ENCODE measurements around the gene RTN4RL1. TPM values are rescaled to one million over a fixed set of nuclear protein-coding genes. Genes with fewer than 3 reads are reported as not detected.

RTN4RL1 gene
- polyA plus RNA-seq, 2 donors: 0.89 to 2.0 TPM

GRCh38 chr17:2012499-2012898, 12.6 kb downstream of the RTN4RL1 start:
- no peaks in the 10 kb centered on the region for H3K9me3 ChIP-seq (ENCODE audit: control insufficient read depth in 2 of 2, insufficient read depth in 1 of 2, low read depth in 1 of 2, low read length in 1 of 2)
- no peak overlapping the region for H3K4me3 ChIP-seq (ENCODE audit: low read depth in 1 of 2, low read length in 2 of 2)
- peaks cover 3 to 11% of the 10 kb centered on the region in 2 donors for H3K4me1 ChIP-seq (ENCODE audit: control insufficient read depth in 2 of 2, insufficient read depth in 2 of 2, low read length in 1 of 2)
- peak overlapping the region; percentile 79 to 82 for H3K27ac ChIP-seq (ENCODE audit: low read depth in 2 of 2, low read length in 1 of 2)
- no peaks in the 10 kb centered on the region for H3K36me3 ChIP-seq (ENCODE audit: control insufficient read depth in 2 of 2, insufficient read depth in 2 of 2, low read length in 1 of 2)
- WGBS, 2 donors: 88 to 95% methylated on average over 4 of the region's 4 CpGs
- H3K27me3 ChIP-seq (ENCODE audit: control insufficient read depth in 1 of 2, insufficient read depth in 2 of 2, low read length in 2 of 2): no peaks in the 10 kb centered on the region

- peak overlapping the region; percentile 79 to 82 for H3K27ac ChIP-seq (ENCODE audit: low read depth in 2 of 2, low read length in 1 of 2)
- no peaks in the 10 kb centered on the region for H3K36me3 ChIP-seq (ENCODE audit: control insufficient read depth in 2 of 2, insufficient read depth in 2 of 2, low read length in 1 of 2)
- WGBS, 2 donors: 19 to 33% methylated on average over 24 of the region's 24 CpGs
- H3K9me3 ChIP-seq (ENCODE audit: control insufficient read depth in 2 of 2, insufficient read depth in 1 of 2, low read depth in 1 of 2, low read length in 1 of 2): no peaks in the 10 kb centered on the region
- H3K4me1 ChIP-seq (ENCODE audit: control insufficient read depth in 2 of 2, insufficient read depth in 2 of 2, low read length in 1 of 2): peaks cover 3 to 8% of the 10 kb centered on the region in 2 donors
- H3K27me3 ChIP-seq (ENCODE audit: control insufficient read depth in 1 of 2, insufficient read depth in 2 of 2, low read length in 2 of 2): no peaks in the 10 kb centered on the region
- H3K4me3 ChIP-seq (ENCODE audit: low read depth in 1 of 2, low read length in 2 of 2): no peak overlapping the region
These were observed 13.4 kb downstream of the RTN4RL1 start for GRCh38 chr17:2011411-2012371.

GRCh38 chr17:2009737-2010136, 15.4 kb downstream of the RTN4RL1 start:
- H3K9me3 ChIP-seq (ENCODE audit: control insufficient read depth in 2 of 2, insufficient read depth in 1 of 2, low read depth in 1 of 2, low read length in 1 of 2): no peaks in the 10 kb centered on the region
- H3K27me3 ChIP-seq (ENCODE audit: control insufficient read depth in 1 of 2, insufficient read depth in 2 of 2, low read length in 2 of 2): no peaks in the 10 kb centered on the region
- H3K27ac ChIP-seq (ENCODE audit: low read depth in 2 of 2, low read length in 1 of 2): no peak overlapping the region
- 94 to 95% methylated on average over 10 of the region's 10 CpGs for WGBS, 2 donors
- H3K36me3 ChIP-seq (ENCODE audit: control insufficient read depth in 2 of 2, insufficient read depth in 2 of 2, low read length in 1 of 2): no peaks in the 10 kb centered on the region
- H3K4me1 ChIP-seq (ENCODE audit: control insufficient read depth in 2 of 2, insufficient read depth in 2 of 2, low read length in 1 of 2): peaks cover 3 to 5% of the 10 kb centered on the region in 2 donors
- no peak overlapping the region for H3K4me3 ChIP-seq (ENCODE audit: low read depth in 1 of 2, low read length in 2 of 2)

GRCh38 chr17:2008332-2009126, 16.6 kb downstream of the RTN4RL1 start:
- no peak overlapping the region for H3K27ac ChIP-seq (ENCODE audit: low read depth in 2 of 2, low read length in 1 of 2)
- H3K4me3 ChIP-seq (ENCODE audit: low read depth in 1 of 2, low read length in 2 of 2): no peak overlapping the region
- no peaks in the 10 kb centered on the region for H3K27me3 ChIP-seq (ENCODE audit: control insufficient read depth in 1 of 2, insufficient read depth in 2 of 2, low read length in 2 of 2)
- no peaks in the 10 kb centered on the region for H3K9me3 ChIP-seq (ENCODE audit: control insufficient read depth in 2 of 2, insufficient read depth in 1 of 2, low read depth in 1 of 2, low read length in 1 of 2)
- peaks cover 0 to 5% of the 10 kb centered on the region in 2 donors for H3K4me1 ChIP-seq (ENCODE audit: control insufficient read depth in 2 of 2, insufficient read depth in 2 of 2, low read length in 1 of 2)
- 86 to 88% methylated on average over 15 of the region's 15 CpGs for WGBS, 2 donors
- no peaks in the 10 kb centered on the region for H3K36me3 ChIP-seq (ENCODE audit: control insufficient read depth in 2 of 2, insufficient read depth in 2 of 2, low read length in 1 of 2)

GRCh38 chr17:2004435-2004952, 20.6 kb downstream of the RTN4RL1 start:
- Histone ChIP-seq H3K9me3 (ENCODE audit: control insufficient read depth in 2 of 2, insufficient read depth in 1 of 2, low read depth in 1 of 2, low read length in 1 of 2) (no peaks in the 10 kb centered on the region), H3K4me3 (ENCODE audit: low read depth in 1 of 2, low read length in 2 of 2) (no peak overlapping the region), H3K27me3 (ENCODE audit: control insufficient read depth in 1 of 2, insufficient read depth in 2 of 2, low read length in 2 of 2) (peaks cover 0 to 3% of the 10 kb centered on the region in 2 donors), H3K36me3 (ENCODE audit: control insufficient read depth in 2 of 2, insufficient read depth in 2 of 2, low read length in 1 of 2) (no peaks in the 10 kb centered on the region), H3K4me1 (ENCODE audit: control insufficient read depth in 2 of 2, insufficient read depth in 2 of 2, low read length in 1 of 2) (peaks cover 4 to 9% of the 10 kb centered on the region in 2 donors), H3K27ac (ENCODE audit: low read depth in 2 of 2, low read length in 1 of 2) (no peak overlapping the region)
- 84 to 85% methylated on average over 12 of the region's 12 CpGs for WGBS, 2 donors

- H3K4me1 ChIP-seq (ENCODE audit: control insufficient read depth in 2 of 2, insufficient read depth in 2 of 2, low read length in 1 of 2): peaks cover 4 to 14% of the 10 kb centered on the region in 2 donors
- no peak overlapping the region for H3K27ac ChIP-seq (ENCODE audit: low read depth in 2 of 2, low read length in 1 of 2)
- no peaks in the 10 kb centered on the region for H3K36me3 ChIP-seq (ENCODE audit: control insufficient read depth in 2 of 2, insufficient read depth in 2 of 2, low read length in 1 of 2)
- no peak overlapping the region for H3K4me3 ChIP-seq (ENCODE audit: low read depth in 1 of 2, low read length in 2 of 2)
- WGBS, 2 donors: 83 to 91% methylated on average over 13 of the region's 13 CpGs
- no peaks in the 10 kb centered on the region for H3K9me3 ChIP-seq (ENCODE audit: control insufficient read depth in 2 of 2, insufficient read depth in 1 of 2, low read depth in 1 of 2, low read length in 1 of 2)
- H3K27me3 ChIP-seq (ENCODE audit: control insufficient read depth in 1 of 2, insufficient read depth in 2 of 2, low read length in 2 of 2): peaks cover 0 to 3% of the 10 kb centered on the region in 2 donors
These were observed 21.6 kb downstream of the RTN4RL1 start for GRCh38 chr17:2003525-2003924.

- peaks cover 0 to 3% of the 10 kb centered on the region in 2 donors for H3K27me3 ChIP-seq (ENCODE audit: control insufficient read depth in 1 of 2, insufficient read depth in 2 of 2, low read length in 2 of 2)
- WGBS, 2 donors: 52 to 58% methylated on average over 16 of the region's 16 CpGs
- H3K27ac ChIP-seq (ENCODE audit: low read depth in 2 of 2, low read length in 1 of 2): peak overlapping the region; percentile 8 to 16
- no peak overlapping the region for H3K4me3 ChIP-seq (ENCODE audit: low read depth in 1 of 2, low read length in 2 of 2)
- H3K36me3 ChIP-seq (ENCODE audit: control insufficient read depth in 2 of 2, insufficient read depth in 2 of 2, low read length in 1 of 2): no peaks in the 10 kb centered on the region
- no peaks in the 10 kb centered on the region for H3K9me3 ChIP-seq (ENCODE audit: control insufficient read depth in 2 of 2, insufficient read depth in 1 of 2, low read depth in 1 of 2, low read length in 1 of 2)
- H3K4me1 ChIP-seq (ENCODE audit: control insufficient read depth in 2 of 2, insufficient read depth in 2 of 2, low read length in 1 of 2): peaks cover 5 to 14% of the 10 kb centered on the region in 2 donors
These were observed 22.3 kb downstream of the RTN4RL1 start for GRCh38 chr17:2002767-2003329.

- H3K36me3 ChIP-seq (ENCODE audit: control insufficient read depth in 2 of 2, insufficient read depth in 2 of 2, low read length in 1 of 2): no peaks in the 10 kb centered on the region
- H3K4me3 ChIP-seq (ENCODE audit: low read depth in 1 of 2, low read length in 2 of 2): no peak overlapping the region
- no peaks in the 10 kb centered on the region for H3K9me3 ChIP-seq (ENCODE audit: control insufficient read depth in 2 of 2, insufficient read depth in 1 of 2, low read depth in 1 of 2, low read length in 1 of 2)
- peaks cover 6 to 22% of the 10 kb centered on the region in 2 donors for H3K4me1 ChIP-seq (ENCODE audit: control insufficient read depth in 2 of 2, insufficient read depth in 2 of 2, low read length in 1 of 2)
- H3K27me3 ChIP-seq (ENCODE audit: control insufficient read depth in 1 of 2, insufficient read depth in 2 of 2, low read length in 2 of 2): peaks cover 0 to 3% of the 10 kb centered on the region in 2 donors
- peak overlapping the region; percentile 21 to 72 for H3K27ac ChIP-seq (ENCODE audit: low read depth in 2 of 2, low read length in 1 of 2)
- WGBS, 2 donors: 22 to 25% methylated on average over 13 of the region's 13 CpGs
These were observed 25.4 kb downstream of the RTN4RL1 start for GRCh38 chr17:1999557-2000251.

Data from esophagus (tissue), 2 donors.